NCI-H748 (cell line): ENCODE measurements around the gene RBM33.

Experiments
- DNase-seq: peaks from one replicate; lab custom pipeline; 2025; ENCODE audit not compliant: unreplicated experiment; lab: John Stamatoyannopoulos, UW

Gene RBM33

DNA sequence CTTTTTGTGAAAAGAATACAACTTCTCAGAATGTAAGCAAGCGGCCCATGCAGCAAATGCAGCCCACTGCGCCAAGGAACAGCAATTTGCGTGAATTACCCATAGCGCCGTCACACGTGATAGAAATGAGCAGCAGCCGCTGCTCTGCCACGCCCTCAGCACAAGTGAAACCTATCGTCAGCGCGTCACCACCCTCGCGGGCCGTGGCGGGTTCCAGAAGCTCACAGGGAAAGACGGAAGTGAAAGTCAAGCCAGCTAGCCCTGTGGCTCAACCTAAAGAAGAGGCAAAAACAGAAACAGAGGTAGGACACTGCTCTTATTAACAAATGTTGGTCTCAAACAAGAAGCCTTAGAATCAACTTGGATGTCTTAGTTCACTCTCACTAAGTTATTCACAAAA lies 97.3 kb downstream of the RBM33 start:
- no peak for DNase-seq

DNA sequence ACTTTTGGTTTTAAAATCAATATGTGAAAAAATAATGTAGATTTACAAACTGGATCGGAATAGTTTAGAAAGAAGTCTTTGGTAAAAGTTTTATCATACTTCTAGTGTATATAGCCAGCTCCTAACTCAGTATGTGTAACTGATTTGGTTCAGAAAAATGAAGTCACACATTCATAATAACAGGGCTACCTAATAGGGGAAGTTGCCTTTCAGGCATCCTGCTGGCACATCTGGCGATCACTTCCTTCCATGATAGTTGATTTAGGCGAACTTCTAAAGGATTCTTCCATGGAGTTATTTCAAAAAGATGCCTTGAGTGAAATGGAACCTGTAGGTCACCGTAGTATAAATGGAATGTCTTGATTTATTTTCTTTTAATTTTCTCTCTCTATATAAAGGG lies 98.7 kb downstream of the RBM33 start:
- DNase-seq: no peak

DNA sequence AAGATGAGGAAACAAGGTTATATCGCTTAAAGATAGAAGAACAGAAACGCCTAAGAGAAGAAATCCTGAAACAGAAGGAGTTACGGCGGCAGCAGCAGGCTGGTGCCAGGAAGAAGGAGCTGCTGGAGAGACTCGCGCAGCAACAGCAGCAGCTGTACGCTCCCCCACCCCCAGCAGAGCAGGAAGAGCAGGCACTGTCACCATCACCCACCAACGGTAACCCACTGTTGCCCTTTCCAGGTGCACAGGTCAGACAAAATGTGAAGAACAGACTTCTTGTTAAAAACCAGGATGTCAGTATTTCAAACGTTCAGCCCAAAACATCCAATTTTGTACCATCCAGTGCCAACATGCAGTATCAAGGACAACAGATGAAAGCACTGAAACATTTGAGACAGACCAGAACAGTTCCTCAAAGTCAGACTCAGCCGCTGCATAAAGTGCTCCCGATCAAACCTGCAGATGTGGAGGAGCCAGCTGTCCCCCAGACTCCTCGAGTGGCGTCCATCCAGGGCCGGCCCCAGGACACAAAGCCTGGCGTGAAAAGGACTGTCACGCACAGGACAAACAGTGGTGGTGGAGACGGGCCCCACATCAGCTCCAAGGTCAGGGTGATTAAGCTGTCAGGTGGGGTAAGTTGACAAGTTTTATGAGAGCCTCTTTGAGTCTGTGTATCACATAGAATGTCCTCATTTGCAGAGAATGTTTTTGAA lies 100.7 kb downstream of the RBM33 start:
- no peak for DNase-seq

DNA sequence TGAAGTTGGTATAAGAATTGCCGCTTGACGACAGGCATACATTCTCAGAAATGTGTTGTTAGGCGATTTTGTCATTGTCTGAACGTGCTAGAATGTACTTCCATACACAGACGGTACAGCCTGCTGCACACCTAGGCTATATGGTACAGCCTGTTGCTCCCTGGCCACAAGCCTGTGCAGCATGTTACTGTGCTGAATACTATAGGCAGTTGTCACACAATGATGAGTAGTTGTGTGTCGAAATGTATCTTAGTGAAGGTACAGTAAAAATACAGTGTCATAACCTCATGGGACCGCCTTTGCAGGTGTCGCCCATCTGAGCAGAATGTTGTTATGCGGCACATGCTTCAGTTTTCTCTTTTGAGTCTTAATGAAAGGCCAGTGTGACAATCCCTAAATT lies 101.3 kb downstream of the RBM33 start:
- DNase-seq: no peak

DNA sequence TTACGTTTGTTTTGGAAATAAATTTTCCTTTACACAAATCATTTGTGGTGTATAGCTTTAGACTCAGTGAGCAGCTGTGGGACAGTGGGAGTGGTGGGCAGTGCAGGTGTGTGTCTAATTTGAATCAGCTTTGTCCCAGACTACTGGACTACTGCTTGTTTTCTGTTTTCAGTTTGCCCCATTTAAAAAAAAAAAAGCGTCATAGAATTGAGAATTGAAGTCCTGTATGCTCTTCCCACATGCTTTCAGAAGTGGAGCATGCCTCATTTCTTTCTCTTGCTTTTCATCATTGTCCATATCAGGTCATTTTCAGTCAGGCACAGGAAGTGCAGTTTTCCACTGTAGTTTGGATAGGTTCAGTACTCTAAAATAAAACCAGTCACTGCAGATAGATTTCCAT lies 101.7 kb downstream of the RBM33 start:
- no peak for DNase-seq

DNA sequence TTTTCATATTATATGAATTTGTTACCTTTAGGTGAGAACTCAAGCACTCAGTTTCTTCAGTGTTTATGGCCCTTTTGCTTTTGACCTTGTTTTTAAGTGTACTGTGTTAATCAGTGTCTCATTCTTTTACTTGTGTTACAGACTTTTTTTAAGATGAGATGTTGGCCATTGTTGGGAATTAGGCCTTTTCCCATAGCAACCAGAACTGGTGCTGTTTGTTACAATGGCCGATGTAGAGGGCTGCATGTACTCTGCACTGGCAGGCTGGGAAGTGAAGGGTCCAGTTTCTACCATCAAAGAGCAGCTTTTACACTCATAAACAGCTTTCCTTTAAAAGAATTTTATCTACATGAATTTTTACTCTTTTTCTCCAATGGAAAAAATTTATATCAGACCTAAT lies 102.7 kb downstream of the RBM33 start:
- DNase-seq: no peak

DNA sequence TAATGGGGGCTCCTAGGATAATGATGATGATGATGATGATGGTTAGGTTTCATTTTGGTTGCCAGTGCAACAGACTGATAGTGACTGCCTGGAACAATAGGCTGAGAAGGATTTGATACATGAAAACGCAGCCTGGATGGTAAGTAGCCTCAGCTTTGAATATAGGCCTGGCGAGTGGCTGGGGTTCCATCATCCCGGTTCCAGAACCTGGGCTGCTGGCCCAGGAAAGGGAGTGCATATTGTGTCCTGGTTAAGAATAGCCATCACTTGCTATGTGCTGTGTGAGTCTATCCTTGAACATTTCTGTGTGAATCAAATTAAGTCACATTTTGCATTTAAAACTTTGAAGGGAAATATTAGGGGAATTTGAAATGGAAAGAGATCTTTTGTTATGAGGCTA lies 105.1 kb downstream of the RBM33 start:
- no peak for DNase-seq

DNA sequence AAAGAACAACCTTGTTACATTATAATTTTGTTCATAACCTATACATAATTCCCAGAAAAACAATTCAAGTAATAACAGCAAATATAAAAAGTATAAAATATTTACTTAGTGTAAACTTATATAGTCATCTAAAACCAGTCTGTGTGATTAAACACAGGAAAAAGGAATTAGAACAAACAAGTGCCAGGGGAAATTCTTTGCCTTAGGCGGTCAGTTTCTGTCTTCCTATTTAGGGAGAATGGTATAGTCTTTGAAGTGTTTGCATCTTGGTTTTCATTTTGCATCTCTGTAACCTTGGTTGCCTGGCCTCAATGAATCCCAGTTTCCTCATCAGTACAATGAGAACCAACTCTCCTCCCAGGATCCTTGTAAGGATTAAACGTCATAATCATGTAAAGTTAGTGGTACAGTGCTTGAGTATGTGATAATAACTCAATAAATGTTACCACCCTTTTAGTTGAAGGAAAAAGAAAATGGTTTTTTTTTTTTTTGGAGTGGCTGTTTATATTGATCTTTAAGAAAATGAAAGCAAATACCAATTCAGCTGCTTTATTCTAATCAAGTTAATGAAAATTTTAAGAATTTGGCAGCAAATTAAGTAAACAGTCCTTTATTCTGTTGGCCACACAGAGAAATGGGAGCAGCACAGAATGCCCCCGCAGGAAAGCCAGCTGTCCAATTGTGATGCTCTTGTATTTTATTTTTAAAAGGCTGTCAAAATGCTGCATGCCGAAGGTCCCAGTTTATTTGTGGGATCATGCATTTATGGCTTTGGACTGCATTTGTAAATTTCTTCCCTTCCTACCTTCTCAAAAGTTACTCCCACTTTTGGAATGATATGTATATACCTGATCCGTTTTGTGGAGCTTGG lies 106.0 kb downstream of the RBM33 start:
- no peak for DNase-seq

DNA sequence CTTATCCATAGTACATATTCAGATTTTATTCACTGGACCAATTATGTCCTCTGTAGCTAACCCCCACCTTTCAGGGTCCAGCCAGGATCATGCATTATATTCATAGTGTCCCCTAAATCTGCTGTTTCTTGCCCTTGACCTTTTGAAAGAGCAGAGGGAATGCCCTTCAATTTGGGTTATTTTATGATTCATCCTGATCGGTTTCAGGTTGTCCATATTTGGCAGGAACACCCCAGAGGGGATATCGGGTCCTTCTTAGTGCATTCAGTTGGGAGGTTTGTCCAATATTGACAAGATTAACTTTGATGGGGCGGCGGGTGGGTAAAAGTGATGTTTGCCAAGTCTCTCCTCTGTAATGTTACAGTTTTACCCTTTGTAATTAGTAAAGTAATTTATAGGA lies 106.9 kb downstream of the RBM33 start:
- DNase-seq: no peak

DNA sequence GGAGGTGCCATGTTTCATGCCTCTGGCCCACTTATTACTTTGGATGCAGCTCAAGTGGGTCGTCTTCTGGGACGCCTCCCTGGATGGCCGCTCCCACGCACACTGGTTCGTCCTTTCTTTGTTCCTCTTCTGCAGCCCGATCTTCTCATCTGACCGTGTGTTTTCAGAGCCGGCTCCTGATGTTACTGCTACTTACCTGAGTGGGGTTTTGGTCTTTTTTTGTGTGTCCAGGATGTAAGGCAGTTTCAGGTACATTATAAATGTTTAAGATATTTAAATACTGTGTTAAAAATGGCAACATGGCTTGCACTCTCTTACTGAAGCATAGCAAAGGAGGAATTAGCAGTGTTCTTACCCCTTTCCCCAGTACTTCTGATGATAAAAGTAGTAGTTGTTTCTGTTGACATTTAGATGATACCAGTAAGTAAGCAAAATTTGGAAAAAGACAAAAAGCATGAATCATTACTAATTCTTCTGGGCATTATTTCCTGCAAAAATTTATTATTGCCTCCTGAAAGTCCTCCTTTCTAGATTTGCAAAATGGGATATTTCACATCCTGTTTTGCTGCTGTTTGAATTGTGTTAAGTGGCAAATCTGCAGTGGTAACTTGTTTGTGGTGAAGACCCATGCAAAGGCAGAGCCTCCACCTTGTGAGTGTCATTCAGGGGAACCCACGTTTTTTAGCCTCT lies 108.4 kb downstream of the RBM33 start:
- DNase-seq: no peak

DNA sequence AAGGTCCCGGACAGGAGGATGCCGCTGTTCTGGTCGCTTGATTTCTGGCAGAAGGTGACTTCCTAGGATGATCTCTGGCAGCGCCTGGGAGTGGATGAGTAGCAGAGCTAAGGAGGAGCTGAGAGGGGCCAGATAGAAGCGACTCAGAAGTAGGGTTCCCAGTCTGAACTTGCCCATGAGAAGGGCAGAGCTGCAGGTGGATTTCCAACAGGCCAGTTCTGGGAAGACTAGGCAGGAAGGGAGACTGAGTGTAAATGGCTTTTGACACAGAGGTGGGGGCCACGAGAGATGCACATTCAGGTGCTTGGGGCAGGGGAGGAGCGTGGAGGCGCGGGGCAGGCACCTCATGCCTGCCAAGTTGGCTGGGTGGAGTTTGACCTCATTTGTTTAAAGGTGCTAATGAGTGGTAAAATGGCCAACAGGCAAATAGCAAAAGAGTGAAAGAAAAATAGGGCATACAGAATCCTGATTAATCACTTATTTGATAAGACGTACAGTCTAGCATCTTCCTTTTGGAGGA lies 109.0 kb downstream of the RBM33 start:
- DNase-seq: no peak

DNA sequence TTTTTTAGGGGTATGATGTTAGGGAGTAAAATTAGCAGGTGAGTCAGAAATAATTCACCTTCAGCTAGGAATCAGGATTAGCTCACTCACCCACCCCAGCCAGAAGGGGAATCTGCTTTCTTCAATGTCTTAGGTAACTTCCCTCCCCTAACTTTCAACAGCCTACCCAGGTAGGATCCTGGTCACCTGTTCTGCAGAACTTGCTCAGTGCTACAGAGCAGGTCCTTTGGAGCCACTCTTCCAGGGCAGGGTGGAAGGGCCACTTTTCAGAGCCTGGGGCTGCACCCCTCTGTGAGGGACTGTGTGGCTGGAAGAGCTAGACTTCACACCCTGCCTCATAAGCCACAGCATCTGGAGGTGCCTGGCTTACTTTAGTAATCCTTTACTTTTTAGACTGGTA lies 109.7 kb downstream of the RBM33 start:
- no peak for DNase-seq

DNA sequence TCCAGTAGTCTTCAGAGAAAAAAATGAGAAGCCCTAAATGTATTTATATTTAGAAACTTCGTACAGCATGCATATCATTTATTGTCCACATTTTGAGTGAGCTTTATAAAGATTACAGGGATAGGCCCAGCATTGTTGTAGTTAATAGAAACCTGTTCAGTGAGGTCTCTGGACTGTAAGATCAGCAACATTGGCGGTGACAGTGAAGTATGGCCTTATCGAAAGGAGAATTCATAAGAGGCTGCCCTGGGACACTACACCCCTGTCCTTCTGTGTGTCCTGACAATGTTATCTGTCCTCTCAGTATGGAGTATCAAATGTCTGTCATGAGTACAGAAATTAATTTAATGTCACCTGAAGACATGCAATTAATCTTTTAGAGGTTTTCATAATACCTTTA lies 110.6 kb downstream of the RBM33 start:
- no peak for DNase-seq

DNA sequence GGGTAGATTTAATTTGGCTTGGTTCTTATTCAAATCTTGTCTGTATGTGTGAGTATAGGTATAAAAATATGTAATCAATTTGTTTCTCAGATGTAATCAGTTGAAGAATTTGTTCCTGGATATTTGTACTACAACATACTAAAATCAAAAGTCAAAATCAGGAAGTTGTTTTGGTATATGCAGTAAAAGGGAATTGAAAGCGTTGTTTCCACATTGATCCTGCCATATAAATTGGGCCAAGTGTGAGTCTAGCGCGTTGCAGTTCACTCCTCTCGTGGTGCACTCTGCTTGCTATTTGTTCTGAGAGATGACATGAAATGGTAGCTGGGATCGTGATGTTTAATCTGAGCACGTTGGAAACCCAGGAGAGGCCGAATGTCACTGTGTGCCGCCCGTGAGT lies 111.9 kb downstream of the RBM33 start:
- DNase-seq: no peak

DNA sequence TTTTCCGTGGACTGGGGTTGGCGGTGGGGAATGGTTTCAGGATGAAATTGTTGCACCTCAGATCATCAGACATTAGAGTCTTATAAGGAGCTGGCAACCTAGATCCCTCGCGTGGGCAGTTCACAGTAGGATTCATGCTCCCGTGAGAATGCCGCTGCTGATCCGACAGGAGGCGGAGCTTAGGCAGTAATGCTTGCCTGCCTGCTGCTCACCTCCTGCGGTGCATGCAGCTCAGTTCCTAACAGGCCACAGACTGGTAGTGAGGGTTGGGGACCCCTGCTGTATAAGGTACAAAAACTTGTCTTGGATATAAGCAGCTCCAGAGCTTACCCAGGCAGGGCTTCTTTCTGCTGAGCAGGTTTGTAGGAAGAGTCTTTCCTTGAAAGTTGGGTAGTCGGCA lies 113.9 kb downstream of the RBM33 start:
- no peak for DNase-seq

DNA sequence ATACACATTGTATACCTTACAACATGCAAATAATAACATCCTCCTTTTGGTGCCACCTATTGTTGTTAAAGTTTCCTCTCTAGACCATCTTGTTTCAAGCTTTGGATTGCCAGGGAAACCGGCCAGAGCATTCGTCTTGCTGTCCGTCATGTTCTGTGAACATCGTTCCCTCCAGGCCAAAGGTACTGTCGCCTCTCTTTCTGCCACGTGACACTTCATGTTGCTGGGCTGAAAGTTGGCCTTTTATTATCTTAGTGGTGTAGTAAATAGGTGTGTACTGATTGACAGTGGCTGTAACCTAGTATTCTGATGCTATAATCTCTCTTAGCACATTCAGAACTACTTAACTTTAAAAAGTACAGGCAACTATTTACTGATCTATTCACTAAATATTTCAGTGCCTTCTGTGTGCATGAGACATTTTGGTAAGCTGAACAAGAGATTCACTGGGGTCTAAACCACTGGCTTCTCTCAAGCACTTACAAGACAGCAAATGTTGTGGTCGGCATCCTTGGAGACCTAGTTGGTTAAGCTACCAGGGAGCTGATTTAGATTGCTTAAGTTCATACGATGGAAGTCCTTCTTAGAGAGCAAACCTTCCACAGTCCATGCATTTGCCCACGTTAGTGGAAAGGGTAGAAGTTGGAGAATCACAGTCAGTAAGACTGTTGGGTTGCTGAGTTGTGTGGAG lies 115.4 kb downstream of the RBM33 start:
- no peak for DNase-seq

DNA sequence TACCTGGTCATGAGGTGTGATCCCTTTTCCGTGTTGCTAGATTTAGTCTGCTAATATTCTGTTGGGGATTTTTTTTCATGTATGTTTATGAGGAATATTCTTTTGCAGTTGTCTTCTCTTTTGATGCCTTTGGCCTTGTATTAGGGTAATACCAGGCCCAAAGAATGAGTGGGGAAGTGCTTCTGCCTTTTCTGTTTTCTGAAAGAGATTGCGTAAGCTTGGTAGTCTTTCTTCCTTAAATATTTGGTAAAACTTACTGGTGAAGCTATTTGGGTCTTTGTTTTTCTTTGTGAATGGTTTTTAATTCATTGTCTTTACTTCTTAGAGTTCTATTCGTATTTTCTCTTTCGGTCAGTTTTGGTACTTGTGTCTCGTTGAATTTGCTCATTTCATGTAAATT lies 116.7 kb downstream of the RBM33 start:
- DNase-seq: no peak

DNA sequence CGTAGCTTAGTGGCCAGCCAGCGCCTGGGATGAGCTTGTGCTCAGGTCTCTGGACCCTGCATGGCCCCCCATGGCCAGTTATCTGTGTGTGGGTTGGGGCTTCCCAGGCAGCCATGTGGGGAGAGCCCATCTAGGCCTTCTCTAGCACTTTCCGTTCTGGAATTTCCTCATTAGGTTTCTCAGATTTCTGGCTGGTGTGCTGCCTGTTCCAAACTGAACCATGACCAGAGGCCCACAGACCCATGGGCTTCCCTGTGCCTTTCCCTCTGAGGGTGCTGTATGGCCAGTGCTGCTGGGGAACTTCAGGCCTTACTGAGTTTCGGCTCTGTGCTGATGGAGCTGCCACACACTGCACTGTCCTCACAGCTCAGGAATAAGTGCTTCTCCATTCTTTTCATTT lies 117.6 kb downstream of the RBM33 start:
- DNase-seq: no peak

DNA sequence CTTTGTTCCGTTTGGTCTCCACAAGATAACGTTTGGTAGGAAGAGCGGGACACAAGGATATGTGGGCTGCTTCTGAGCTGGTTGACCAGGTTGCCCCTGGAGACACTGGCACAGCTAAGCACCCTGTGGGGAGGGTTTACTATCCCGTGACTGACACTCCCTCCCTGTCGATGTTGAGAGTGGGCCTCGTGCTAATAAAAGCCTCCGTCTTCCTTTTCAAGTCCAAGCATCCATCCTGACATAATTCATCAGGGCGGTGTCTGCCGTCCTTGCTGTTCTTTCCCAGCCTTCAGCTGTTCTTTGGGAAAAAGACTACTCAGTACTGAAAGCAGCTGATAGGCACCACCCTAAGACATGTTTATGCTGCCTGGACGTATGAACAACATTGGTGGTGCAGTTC lies 118.2 kb downstream of the RBM33 start:
- DNase-seq: no peak

DNA sequence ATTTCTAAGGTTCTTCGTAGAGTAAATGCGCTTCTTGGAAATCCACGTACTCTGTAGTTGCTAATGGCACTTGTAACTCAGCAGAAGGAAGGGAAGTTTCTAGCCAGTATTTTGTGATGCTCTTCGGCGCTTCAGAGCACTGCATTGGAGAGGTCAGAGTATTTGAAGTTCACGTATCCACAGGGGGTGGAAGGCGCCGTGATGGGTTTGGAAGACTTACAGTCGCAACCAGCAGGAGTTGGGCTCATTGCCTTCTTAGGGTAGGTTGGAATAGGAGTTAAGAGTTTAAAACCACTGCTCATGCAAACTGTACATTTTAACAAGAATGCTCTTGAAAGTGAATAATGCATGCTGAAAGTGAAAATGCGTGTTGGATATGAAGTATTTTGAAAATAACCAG lies 118.7 kb downstream of the RBM33 start:
- no peak for DNase-seq
